MM.1S (cell line): ENCODE results near the gene PRKG1.

ENCODE experiments used
- DNase-seq: peaks from one replicate; pipeline ENCODE4 v3.0.0-alpha.2; 2015
- H2AFZ ChIP-seq: fragments of 300-600 bp; sonication (generic); 2 replicates; pipeline ENCODE4 v1.6.0; 2016; ENCODE audit warnings: antibody characterized with exemption, low read length
- H3F3A ChIP-seq: fragments of 300-600 bp; sonication (generic); 2 replicates; pipeline ENCODE4 v1.6.1; 2016; ENCODE audit warnings: mild to moderate bottlenecking, antibody characterized with exemption, low read length, moderate library complexity, mixed read lengths; ENCODE audit not compliant: insufficient read depth
- H3K27ac ChIP-seq: fragments of 300-600 bp; sonication (generic); 2 replicates; pipeline ENCODE4 v1.5.1; 2016; ENCODE audit warnings: mild to moderate bottlenecking, low read length
- H3K27me3 ChIP-seq: fragments of 300-600 bp; sonication (generic); replicated peaks from 2 replicates; pipeline ENCODE4 v1.6.0; 2016; ENCODE audit warnings: low read length; ENCODE audit not compliant: insufficient read depth
- H3K36me3 ChIP-seq: fragments of 300-600 bp; sonication (generic); replicated peaks from 2 replicates; pipeline ENCODE4 v1.6.1; 2016; ENCODE audit warnings: mild to moderate bottlenecking, low read length, mixed read lengths; ENCODE audit not compliant: insufficient read depth
- H3K4me1 ChIP-seq: fragments of 300-600 bp; sonication (generic); 2 replicates; pipeline ENCODE4 v1.6.1; 2016; ENCODE audit warnings: low read length, mixed read lengths
- H3K4me2 ChIP-seq: fragments of 300-600 bp; sonication (generic); 2 replicates; pipeline ENCODE4 v1.6.0; 2016; ENCODE audit warnings: low read depth, low read length
- H3K4me3 ChIP-seq: fragments of 300-600 bp; sonication (generic); 2 replicates; pipeline ENCODE4 v1.5.1; 2016; ENCODE audit warnings: low read length, mixed read lengths
- H3K79me2 ChIP-seq: fragments of 300-600 bp; sonication (generic); 2 replicates; pipeline ENCODE4 v1.6.1; 2016; ENCODE audit warnings: mixed run types, low read length, mixed read lengths
- H3K9ac ChIP-seq: fragments of 300-600 bp; sonication (generic); 2 replicates; pipeline ENCODE4 v1.6.1; 2016; ENCODE audit warnings: low read length, mixed read lengths
- H3K9me2 ChIP-seq: fragments of 300-600 bp; sonication (generic); replicated peaks from 2 replicates; pipeline ENCODE4 v1.6.1; 2016; ENCODE audit warnings: mild to moderate bottlenecking, low read length, mixed read lengths; ENCODE audit not compliant: insufficient read depth
- H3K9me3 ChIP-seq: fragments of 300-600 bp; sonication (generic); replicated peaks from 2 replicates; pipeline ENCODE4 v1.6.1; 2016; ENCODE audit warnings: mild to moderate bottlenecking, low read length, mixed read lengths; ENCODE audit not compliant: insufficient read depth
- H4K20me1 ChIP-seq: fragments of 300-600 bp; sonication (generic); 2 replicates; pipeline ENCODE4 v1.6.1; 2016; ENCODE audit warnings: mild to moderate bottlenecking, low read length, moderate library complexity, mixed read lengths; ENCODE audit not compliant: insufficient read depth
- EZH2 ChIP-seq: fragments of 300-600 bp; sonication (generic); optimal IDR thresholded peaks from 2 replicates; pipeline ENCODE3; 2017; ENCODE audit warnings: low read depth, mild to moderate bottlenecking, antibody characterized with exemption, low read length, mixed read lengths
- EZH2phosphoT487 ChIP-seq: fragments of 300-600 bp; sonication (generic); IDR thresholded peaks from 2 replicates; pipeline ENCODE4 v1.6.1; 2018; ENCODE audit warnings: antibody characterized with exemption, low read length
- TF ChIP-seq, protein P1 (sequence below): fragments of 300-600 bp; sonication (generic); IDR thresholded peaks from 2 replicates; pipeline ENCODE4 v1.5.1; 2016; ENCODE audit warnings: antibody characterized with exemption, low read length, mixed read lengths

Gene PRKG1

GRCh38 chr10:51615764-51616298, 541.5 kb downstream of the PRKG1 start:
- Histone ChIP-seq H3K9me3 (no peaks in the 10 kb centered on the region), H3K9ac (no peak overlapping the region), H3K4me1 (no peaks in the 10 kb centered on the region), H3K79me2 (no peaks in the 10 kb centered on the region), H3K27me3 (no peaks in the 10 kb centered on the region), H2AFZ (no peak overlapping the region), H4K20me1 (no peaks in the 10 kb centered on the region), H3K27ac (no peak overlapping the region), H3F3A (no peaks in the 10 kb centered on the region), H3K4me2 (no peak overlapping the region), H3K4me3 (no peak overlapping the region), H3K36me3 (no peaks in the 10 kb centered on the region), H3K9me2 (no peaks in the 10 kb centered on the region)
- DNase-seq, result no peak
- TF ChIP-seq EZH2phosphoT487, result no peak
- TF ChIP-seq EZH2, result no peak
- TF ChIP-seq, protein P1, sequence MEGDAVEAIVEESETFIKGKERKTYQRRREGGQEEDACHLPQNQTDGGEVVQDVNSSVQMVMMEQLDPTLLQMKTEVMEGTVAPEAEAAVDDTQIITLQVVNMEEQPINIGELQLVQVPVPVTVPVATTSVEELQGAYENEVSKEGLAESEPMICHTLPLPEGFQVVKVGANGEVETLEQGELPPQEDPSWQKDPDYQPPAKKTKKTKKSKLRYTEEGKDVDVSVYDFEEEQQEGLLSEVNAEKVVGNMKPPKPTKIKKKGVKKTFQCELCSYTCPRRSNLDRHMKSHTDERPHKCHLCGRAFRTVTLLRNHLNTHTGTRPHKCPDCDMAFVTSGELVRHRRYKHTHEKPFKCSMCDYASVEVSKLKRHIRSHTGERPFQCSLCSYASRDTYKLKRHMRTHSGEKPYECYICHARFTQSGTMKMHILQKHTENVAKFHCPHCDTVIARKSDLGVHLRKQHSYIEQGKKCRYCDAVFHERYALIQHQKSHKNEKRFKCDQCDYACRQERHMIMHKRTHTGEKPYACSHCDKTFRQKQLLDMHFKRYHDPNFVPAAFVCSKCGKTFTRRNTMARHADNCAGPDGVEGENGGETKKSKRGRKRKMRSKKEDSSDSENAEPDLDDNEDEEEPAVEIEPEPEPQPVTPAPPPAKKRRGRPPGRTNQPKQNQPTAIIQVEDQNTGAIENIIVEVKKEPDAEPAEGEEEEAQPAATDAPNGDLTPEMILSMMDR, result no peak

DNA sequence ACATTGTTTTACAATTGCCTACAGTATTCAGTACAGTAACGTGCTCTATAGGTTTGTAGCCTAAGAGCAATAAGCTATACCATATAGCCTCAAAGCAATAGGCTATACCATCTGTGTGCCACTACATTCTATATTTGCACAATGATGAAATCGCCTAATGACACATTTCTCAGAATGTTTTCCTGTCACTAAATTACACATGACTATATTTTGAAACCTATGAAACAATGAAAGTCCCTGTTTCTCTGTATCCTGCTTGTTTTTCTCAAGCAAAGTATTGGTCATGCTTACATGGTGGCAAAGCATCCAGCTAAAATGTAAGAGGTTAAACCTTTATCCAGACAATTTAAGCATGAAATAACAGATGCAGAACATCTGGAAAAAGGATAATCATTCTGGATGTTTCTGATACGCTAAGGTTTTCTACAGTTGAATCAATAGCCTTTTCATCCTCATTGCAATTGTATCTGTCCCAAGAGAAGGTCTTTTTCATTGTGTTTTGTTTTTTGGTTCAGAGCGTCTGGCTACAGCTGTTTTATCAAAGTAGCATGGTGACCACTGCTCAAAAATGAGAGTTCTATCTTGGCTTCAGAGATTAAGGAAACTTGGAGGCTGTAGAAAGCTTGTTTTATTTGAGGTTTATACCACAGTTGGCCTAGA, 543.4 kb downstream of the PRKG1 start:
- H3K27me3 ChIP-seq, result no peaks in the 10 kb centered on the region
- H3K36me3 ChIP-seq, result no peaks in the 10 kb centered on the region
- TF ChIP-seq, protein P1, result no peak
- TF ChIP-seq EZH2phosphoT487 (no peak), EZH2 (no peak)

DNA sequence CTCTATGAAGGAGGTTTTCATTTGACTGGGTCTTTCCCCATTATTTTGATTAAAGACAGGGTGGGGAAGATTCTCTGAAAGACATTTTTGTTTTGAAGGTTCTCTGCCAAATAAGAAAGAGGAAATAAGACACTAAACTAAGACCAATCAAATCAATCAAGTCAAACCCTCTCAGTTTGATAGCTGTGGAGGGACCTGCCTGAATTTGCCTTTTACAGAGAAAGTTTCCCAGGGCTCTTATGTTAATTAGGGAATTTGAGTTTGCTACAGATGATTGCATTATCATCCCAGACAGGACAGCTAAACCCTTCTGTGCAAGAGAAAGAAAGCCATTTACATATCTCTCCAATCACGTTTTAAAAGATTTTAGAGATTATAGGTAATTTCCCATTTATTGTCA, 545.1 kb downstream of the PRKG1 start:
- no peaks in the 10 kb centered on the region for H3K4me1 ChIP-seq
- no peak for DNase-seq
- TF ChIP-seq EZH2phosphoT487 (no peak), EZH2 (no peak)
- TF ChIP-seq, protein P1, result no peak

More for the DNA sequence above, 543.4 kb downstream of the PRKG1 start:
- no peak overlapping the region for H3K4me2 ChIP-seq
- no peak overlapping the region for H3K27ac ChIP-seq
- no peaks in the 10 kb centered on the region for H3K4me1 ChIP-seq
- no peak overlapping the region for H3K9ac ChIP-seq
- H3K4me3 ChIP-seq, result no peak overlapping the region
- no peaks in the 10 kb centered on the region for H3K9me2 ChIP-seq
- no peak for DNase-seq
- no peaks in the 10 kb centered on the region for H3F3A ChIP-seq
- no peaks in the 10 kb centered on the region for H4K20me1 ChIP-seq
- H3K79me2 ChIP-seq, result no peaks in the 10 kb centered on the region
- H3K9me3 ChIP-seq, result no peaks in the 10 kb centered on the region
- no peak overlapping the region for H2AFZ ChIP-seq

More for the DNA sequence above, 545.1 kb downstream of the PRKG1 start:
- no peaks in the 10 kb centered on the region for H3K9me2 ChIP-seq
- H2AFZ ChIP-seq, result no peak overlapping the region
- no peaks in the 10 kb centered on the region for H4K20me1 ChIP-seq
- H3K27me3 ChIP-seq, result no peaks in the 10 kb centered on the region
- no peaks in the 10 kb centered on the region for H3F3A ChIP-seq
- H3K4me3 ChIP-seq, result no peak overlapping the region
- H3K9me3 ChIP-seq, result no peaks in the 10 kb centered on the region
- no peak overlapping the region for H3K4me2 ChIP-seq
- H3K27ac ChIP-seq, result no peak overlapping the region
- no peaks in the 10 kb centered on the region for H3K79me2 ChIP-seq
- H3K9ac ChIP-seq, result no peak overlapping the region
- no peaks in the 10 kb centered on the region for H3K36me3 ChIP-seq
